ENCODE measurements around the gene KRT73. TPM values are rescaled to one million over a fixed set of nuclear protein-coding genes. Genes with fewer than 3 reads are reported as not detected.

Gene KRT73
- total and polyA plus RNA-seq, 9 of the 15 experiments (the other 6 are each of a cell fraction or from before 2014, with no cell fraction given): 0.09 to 0.18 (median 0.13) TPM; not detected in 5

DNA sequence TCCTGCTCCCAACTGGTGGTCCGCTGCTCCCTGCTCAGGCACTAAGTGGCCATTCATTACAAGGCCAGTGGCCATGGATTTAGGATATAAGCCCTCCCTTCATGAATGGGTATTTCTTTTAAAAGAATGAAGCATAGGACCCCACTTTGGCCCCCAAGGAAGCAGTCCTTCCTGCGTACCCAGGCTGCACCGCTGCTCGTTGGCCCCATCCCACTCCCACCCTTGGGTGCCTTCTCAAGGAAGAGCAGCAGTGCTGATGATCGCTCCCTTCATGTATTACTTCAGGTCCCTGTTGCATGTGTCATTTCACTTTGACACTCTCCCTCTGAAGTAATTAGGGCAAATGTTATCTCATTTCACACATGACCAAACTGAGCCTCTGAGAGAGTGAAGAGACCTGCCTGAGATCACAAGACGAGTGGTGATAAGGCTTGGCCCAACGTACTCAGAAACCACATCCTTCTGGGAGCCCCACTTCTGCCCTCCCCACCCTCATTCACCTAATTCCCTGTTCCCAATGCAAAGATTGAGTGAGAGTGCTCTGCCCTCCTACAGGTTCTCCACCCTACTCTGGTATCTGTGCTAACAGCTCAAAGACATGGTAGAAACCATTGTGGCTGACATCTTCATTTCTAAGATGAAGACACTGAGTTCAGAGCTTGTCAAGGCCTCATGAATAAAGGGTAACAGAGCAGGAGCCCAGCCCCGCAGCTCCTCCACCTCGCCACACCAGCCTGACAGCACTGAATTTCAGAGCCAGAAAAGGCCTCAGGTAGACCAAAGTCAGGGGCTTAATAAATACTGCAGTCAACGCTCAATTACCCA lies 43.9 kb upstream of the KRT73 start (continued):
- peak; percentile 39; the same call in 1 of the 2 replicates for TF ChIP-seq REST (IDR thresholded peaks at IDR 0.05; ENCODE audit: borderline replicate concordance)
- TF ChIP-seq REST (CRISPR knock-in tag; IDR thresholded peaks at IDR 0.05; ENCODE audit: low read depth): peak; percentile 71; the same call in 1 of the 2 replicates
- no peak for TF ChIP-seq ZNF347 (CRISPR knock-in tag; IDR thresholded peaks at IDR 0.05; ENCODE audit: low read depth)
- TF ChIP-seq, protein P1, sequence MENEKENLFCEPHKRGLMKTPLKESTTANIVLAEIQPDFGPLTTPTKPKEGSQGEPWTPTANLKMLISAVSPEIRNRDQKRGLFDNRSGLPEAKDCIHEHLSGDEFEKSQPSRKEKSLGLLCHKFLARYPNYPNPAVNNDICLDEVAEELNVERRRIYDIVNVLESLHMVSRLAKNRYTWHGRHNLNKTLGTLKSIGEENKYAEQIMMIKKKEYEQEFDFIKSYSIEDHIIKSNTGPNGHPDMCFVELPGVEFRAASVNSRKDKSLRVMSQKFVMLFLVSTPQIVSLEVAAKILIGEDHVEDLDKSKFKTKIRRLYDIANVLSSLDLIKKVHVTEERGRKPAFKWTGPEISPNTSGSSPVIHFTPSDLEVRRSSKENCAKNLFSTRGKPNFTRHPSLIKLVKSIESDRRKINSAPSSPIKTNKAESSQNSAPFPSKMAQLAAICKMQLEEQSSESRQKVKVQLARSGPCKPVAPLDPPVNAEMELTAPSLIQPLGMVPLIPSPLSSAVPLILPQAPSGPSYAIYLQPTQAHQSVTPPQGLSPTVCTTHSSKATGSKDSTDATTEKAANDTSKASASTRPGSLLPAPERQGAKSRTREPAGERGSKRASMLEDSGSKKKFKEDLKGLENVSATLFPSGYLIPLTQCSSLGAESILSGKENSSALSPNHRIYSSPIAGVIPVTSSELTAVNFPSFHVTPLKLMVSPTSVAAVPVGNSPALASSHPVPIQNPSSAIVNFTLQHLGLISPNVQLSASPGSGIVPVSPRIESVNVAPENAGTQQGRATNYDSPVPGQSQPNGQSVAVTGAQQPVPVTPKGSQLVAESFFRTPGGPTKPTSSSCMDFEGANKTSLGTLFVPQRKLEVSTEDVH (IDR thresholded peaks at IDR 0.05; ENCODE audit: low read depth, partially characterized antibody): no peak
- TF ChIP-seq MAFK (IDR thresholded peaks at IDR 0.05; ENCODE audit: low read length): peak; percentile 27
- peak; percentile 85 for TF ChIP-seq FOSL1 (tag; conservative IDR thresholded peaks at IDR 0.05)
- TF ChIP-seq, protein P2, sequence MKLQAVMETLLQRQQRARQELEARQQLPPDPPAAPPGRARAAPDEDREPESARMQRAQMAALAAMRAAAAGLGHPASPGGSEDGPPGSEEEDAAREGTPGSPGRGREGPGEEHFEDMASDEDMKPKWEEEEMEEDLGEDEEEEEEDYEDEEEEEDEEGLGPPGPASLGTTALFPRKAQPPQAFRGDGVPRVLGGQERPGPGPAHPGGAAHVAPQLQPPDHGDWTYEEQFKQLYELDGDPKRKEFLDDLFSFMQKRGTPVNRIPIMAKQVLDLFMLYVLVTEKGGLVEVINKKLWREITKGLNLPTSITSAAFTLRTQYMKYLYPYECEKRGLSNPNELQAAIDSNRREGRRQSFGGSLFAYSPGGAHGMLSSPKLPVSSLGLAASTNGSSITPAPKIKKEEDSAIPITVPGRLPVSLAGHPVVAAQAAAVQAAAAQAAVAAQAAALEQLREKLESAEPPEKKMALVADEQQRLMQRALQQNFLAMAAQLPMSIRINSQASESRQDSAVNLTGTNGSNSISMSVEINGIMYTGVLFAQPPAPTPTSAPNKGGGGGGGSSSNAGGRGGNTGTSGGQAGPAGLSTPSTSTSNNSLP (IDR thresholded peaks at IDR 0.05; ENCODE audit: borderline replicate concordance, low read depth, low read length): peak; percentile 20; the same call in 1 of the 2 replicates
- TF ChIP-seq NONO (IDR thresholded peaks at IDR 0.05; ENCODE audit: low read depth in 2 of 2, low read length in 1 of 2): no peak
- TF ChIP-seq THAP7 (CRISPR knock-in tag; IDR thresholded peaks at IDR 0.05): no peak; the same call in 1 of the 2 replicates
- TF ChIP-seq ZNF766 (CRISPR knock-in tag; conservative IDR thresholded peaks at IDR 0.05): peak; percentile 83
- TF ChIP-seq, protein P3, sequence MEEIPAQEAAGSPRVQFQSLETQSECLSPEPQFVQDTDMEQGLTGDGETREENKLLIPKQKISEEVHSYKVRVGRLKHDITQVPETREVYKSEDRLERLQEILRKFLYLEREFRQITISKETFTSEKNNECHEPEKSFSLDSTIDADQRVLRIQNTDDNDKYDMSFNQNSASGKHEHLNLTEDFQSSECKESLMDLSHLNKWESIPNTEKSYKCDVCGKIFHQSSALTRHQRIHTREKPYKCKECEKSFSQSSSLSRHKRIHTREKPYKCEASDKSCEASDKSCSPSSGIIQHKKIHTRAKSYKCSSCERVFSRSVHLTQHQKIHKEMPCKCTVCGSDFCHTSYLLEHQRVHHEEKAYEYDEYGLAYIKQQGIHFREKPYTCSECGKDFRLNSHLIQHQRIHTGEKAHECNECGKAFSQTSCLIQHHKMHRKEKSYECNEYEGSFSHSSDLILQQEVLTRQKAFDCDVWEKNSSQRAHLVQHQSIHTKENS (CRISPR knock-in tag; IDR thresholded peaks at IDR 0.05): no peak
